ENCODE measurements around the gene PHOSPHO1. TPM values are rescaled to one million over a fixed set of nuclear protein-coding genes. Genes with fewer than 3 reads are reported as not detected.

Gene PHOSPHO1
- total RNA-seq, 4 donors from 2014 or later = 1.0 to 3.7 (median 2.1) TPM; not detected in 1

DNA sequence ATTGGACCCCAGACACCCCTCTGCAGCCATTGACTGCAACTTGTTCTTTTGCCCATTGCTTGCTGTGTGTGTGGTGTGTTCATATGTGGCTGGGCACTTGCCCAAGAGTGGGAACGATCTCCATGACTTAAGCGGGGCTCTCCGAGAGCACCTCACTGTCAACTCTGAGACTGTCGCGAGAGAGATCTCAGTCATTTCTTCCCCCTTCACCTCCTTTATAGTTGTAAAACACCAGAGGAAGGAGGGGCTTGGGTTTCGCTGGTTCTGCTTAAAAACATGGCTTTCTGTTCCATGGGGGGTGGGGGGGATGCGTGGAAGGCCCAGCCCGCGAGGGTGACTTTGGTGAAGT is 7.4 kb downstream of the PHOSPHO1 start:
- Histone ChIP-seq H3K4me3 (no peak overlapping the region), H3K4me1 (peaks cover 3 to 15% of the 10 kb centered on the region in 2 donors), H3K36me3 (no peaks in the 10 kb centered on the region), H3K9me3 (no peaks in the 10 kb centered on the region), H3K27ac (no peak overlapping the region), H3K27me3 (peaks cover 27 to 33% (median 30%) of the 10 kb centered on the region in 3 donors)
- in situ Hi-C loops (cut with MboI; ENCODE audit: low sequenced_read_pairs in 4 of 4) = no loop called here
- ATAC-seq (no peak), DNase-seq (no peak)
- TF ChIP-seq POLR2A (IDR thresholded peaks at IDR 0.05) (no peak), CTCF (IDR thresholded peaks at IDR 0.05 in 4 of 5, conservative IDR thresholded peaks at IDR 0.05 in 1 of 5) (no peak)
- intact Hi-C loops (cut with DNase I; ENCODE audit: low total_unique reads) = no loop called here

- in situ Hi-C loops (cut with MboI; ENCODE audit: low sequenced_read_pairs in 4 of 4) (no loop called here), intact Hi-C loops (cut with DNase I; ENCODE audit: low total_unique reads) (no loop called here)
- peaks cover 3 to 10% of the 10 kb centered on the region in 2 donors for H3K4me1 ChIP-seq
- no peak for DNase-seq
- TF ChIP-seq POLR2A (IDR thresholded peaks at IDR 0.05) (no peak), CTCF (IDR thresholded peaks at IDR 0.05 in 4 of 5, conservative IDR thresholded peaks at IDR 0.05 in 1 of 5) (no peak)
- no peaks in the 10 kb centered on the region for H3K36me3 ChIP-seq
- H3K4me3 ChIP-seq = no peak overlapping the region
- H3K9me3 ChIP-seq = no peaks in the 10 kb centered on the region
- peaks cover 27 to 35% (median 32%) of the 10 kb centered on the region in 3 donors for H3K27me3 ChIP-seq
- ATAC-seq = no peak
- no peak overlapping the region for H3K27ac ChIP-seq
Observed at GRCh38 chr17:49219987-49220386, 10.6 kb downstream of the PHOSPHO1 start.

GRCh38 chr17:49218941-49219913 is 11.4 kb downstream of the PHOSPHO1 start:
- H3K4me3 ChIP-seq = no peak overlapping the region
- H3K27ac ChIP-seq = no peak overlapping the region

DNA sequence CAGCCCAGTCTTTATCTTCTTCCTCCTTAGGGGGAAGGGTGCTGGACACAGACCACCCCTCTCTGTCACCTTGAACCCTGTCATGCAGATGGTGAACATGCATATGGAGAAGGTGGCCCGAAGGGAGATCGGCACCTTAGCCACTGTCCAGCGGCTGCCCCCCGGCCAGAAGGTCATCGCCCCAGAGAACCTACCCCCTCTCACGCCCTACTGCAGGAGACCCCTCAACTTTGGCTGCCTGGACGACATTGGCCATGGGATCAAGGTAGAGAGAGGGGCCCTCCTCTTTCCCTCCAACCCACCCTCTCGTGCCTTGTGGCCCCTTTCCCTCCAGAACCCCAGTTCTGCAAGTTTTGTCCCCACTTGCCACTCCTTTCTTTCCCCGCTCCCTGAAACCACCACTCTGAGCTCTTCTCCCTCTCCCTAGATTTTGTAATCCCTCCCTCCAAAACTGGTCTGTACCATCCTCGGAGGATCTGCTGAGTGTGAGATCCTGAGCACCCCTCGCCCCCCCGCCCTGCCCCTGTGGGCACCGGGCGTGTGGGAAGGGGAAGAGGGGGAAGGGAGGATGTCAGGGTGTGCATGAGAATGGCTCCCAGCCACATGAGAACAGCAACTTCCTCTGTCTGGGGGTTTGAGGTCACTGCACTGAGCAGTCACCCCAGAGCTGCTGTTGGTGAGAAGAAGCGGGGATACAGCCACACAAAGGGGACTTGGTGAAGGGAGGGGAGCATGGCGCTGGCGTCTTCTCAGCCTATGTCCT is 12.8 kb downstream of the PHOSPHO1 start:
- intact Hi-C loops (cut with DNase I; ENCODE audit: low total_unique reads) = no loop called here
- Histone ChIP-seq H3K27me3 (peaks cover 9 to 19% (median 18%) of the 10 kb centered on the region in 3 donors), H3K36me3 (no peaks in the 10 kb centered on the region)

More at GRCh38 chr17:49218941-49219913, 11.4 kb downstream of the PHOSPHO1 start:
- Histone ChIP-seq H3K27me3 (peaks cover 21 to 28% (median 25%) of the 10 kb centered on the region in 3 donors), H3K9me3 (no peaks in the 10 kb centered on the region), H3K4me1 (peaks cover 0 to 10% of the 10 kb centered on the region in 2 donors), H3K36me3 (no peaks in the 10 kb centered on the region)
- no peak for TF ChIP-seq CTCF (IDR thresholded peaks at IDR 0.05 in 4 of 5, conservative IDR thresholded peaks at IDR 0.05 in 1 of 5)
- TF ChIP-seq POLR2A (IDR thresholded peaks at IDR 0.05) = no peak
- in situ Hi-C loops (cut with MboI; ENCODE audit: low sequenced_read_pairs in 4 of 4) = no loop called here
- no peak for DNase-seq
- ATAC-seq = no peak
- intact Hi-C loops (cut with DNase I; ENCODE audit: low total_unique reads) = no loop called here

More for the DNA sequence above, 12.8 kb downstream of the PHOSPHO1 start:
- peak overlapping the region in 1 of 4 donors; percentile 13 for H3K27ac ChIP-seq
- H3K4me1 ChIP-seq = peaks cover 0 to 6% of the 10 kb centered on the region in 2 donors
- no peak for TF ChIP-seq CTCF (IDR thresholded peaks at IDR 0.05 in 4 of 5, conservative IDR thresholded peaks at IDR 0.05 in 1 of 5)
- no peak for TF ChIP-seq POLR2A (IDR thresholded peaks at IDR 0.05)
- peak in 1 of 2 donors; percentile 50 for DNase-seq
- in situ Hi-C loops (cut with MboI; ENCODE audit: low sequenced_read_pairs in 4 of 4) = no loop called here
- H3K9me3 ChIP-seq = no peaks in the 10 kb centered on the region
- no peak for ATAC-seq
- H3K4me3 ChIP-seq = no peak overlapping the region

Data from gastrocnemius medialis (tissue), 4 donors.